ENCODE data around the gene NRXN2. TPM values are rescaled to one million over a fixed set of nuclear protein-coding genes. Genes with fewer than 3 reads are reported as not detected.

Gene NRXN2
- total and polyA plus RNA-seq, 2 of the 13 experiments (the other 11 are each of a cell fraction or from before 2014, with no cell fraction given) = not detected

- no peak for TF ChIP-seq ZNF615 (CRISPR knock-in tag; IDR thresholded peaks at IDR 0.05; ENCODE audit: borderline replicate concordance)
- TF ChIP-seq MAFF (IDR thresholded peaks at IDR 0.05; ENCODE audit: low read depth, low read length) = no peak
- TF ChIP-seq, protein P1, sequence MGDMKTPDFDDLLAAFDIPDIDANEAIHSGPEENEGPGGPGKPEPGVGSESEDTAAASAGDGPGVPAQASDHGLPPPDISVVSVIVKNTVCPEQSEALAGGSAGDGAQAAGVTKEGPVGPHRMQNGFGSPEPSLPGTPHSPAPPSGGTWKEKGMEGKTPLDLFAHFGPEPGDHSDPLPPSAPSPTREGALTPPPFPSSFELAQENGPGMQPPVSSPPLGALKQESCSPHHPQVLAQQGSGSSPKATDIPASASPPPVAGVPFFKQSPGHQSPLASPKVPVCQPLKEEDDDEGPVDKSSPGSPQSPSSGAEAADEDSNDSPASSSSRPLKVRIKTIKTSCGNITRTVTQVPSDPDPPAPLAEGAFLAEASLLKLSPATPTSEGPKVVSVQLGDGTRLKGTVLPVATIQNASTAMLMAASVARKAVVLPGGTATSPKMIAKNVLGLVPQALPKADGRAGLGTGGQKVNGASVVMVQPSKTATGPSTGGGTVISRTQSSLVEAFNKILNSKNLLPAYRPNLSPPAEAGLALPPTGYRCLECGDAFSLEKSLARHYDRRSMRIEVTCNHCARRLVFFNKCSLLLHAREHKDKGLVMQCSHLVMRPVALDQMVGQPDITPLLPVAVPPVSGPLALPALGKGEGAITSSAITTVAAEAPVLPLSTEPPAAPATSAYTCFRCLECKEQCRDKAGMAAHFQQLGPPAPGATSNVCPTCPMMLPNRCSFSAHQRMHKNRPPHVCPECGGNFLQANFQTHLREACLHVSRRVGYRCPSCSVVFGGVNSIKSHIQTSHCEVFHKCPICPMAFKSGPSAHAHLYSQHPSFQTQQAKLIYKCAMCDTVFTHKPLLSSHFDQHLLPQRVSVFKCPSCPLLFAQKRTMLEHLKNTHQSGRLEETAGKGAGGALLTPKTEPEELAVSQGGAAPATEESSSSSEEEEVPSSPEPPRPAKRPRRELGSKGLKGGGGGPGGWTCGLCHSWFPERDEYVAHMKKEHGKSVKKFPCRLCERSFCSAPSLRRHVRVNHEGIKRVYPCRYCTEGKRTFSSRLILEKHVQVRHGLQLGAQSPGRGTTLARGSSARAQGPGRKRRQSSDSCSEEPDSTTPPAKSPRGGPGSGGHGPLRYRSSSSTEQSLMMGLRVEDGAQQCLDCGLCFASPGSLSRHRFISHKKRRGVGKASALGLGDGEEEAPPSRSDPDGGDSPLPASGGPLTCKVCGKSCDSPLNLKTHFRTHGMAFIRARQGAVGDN (CRISPR knock-in tag; IDR thresholded peaks at IDR 0.05) = no peak
- TF ChIP-seq, protein P2, sequence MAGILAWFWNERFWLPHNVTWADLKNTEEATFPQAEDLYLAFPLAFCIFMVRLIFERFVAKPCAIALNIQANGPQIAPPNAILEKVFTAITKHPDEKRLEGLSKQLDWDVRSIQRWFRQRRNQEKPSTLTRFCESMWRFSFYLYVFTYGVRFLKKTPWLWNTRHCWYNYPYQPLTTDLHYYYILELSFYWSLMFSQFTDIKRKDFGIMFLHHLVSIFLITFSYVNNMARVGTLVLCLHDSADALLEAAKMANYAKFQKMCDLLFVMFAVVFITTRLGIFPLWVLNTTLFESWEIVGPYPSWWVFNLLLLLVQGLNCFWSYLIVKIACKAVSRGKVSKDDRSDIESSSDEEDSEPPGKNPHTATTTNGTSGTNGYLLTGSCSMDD (CRISPR knock-in tag; IDR thresholded peaks at IDR 0.05) = no peak
- TF ChIP-seq, protein P3, sequence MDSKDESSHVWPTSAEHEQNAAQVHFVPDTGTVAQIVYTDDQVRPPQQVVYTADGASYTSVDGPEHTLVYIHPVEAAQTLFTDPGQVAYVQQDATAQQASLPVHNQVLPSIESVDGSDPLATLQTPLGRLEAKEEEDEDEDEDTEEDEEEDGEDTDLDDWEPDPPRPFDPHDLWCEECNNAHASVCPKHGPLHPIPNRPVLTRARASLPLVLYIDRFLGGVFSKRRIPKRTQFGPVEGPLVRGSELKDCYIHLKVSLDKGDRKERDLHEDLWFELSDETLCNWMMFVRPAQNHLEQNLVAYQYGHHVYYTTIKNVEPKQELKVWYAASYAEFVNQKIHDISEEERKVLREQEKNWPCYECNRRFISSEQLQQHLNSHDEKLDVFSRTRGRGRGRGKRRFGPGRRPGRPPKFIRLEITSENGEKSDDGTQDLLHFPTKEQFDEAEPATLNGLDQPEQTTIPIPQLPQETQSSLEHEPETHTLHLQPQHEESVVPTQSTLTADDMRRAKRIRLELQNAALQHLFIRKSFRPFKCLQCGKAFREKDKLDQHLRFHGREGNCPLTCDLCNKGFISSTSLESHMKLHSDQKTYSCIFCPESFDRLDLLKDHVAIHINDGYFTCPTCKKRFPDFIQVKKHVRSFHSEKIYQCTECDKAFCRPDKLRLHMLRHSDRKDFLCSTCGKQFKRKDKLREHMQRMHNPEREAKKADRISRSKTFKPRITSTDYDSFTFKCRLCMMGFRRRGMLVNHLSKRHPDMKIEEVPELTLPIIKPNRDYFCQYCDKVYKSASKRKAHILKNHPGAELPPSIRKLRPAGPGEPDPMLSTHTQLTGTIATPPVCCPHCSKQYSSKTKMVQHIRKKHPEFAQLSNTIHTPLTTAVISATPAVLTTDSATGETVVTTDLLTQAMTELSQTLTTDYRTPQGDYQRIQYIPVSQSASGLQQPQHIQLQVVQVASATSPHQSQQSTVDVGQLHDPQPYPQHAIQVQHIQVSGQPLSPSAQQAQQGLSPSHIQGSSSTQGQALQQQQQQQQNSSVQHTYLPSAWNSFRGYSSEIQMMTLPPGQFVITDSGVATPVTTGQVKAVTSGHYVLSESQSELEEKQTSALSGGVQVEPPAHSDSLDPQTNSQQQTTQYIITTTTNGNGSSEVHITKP (CRISPR knock-in tag; IDR thresholded peaks at IDR 0.05; ENCODE audit: low read depth) = no peak
- TF ChIP-seq BCL6 (CRISPR knock-in tag; IDR thresholded peaks at IDR 0.05) = no peak
These were observed 123.2 kb downstream of the NRXN2 start (continued) for GRCh38 chr11:64599698-64600211.
